ENCODE data around the gene TRPC6. TPM values are rescaled to one million over a fixed set of nuclear protein-coding genes. Genes with fewer than 3 reads are reported as not detected.

TRPC6 gene
- total RNA-seq, 1 donor from 2014 or later: 0.05 TPM

DNA sequence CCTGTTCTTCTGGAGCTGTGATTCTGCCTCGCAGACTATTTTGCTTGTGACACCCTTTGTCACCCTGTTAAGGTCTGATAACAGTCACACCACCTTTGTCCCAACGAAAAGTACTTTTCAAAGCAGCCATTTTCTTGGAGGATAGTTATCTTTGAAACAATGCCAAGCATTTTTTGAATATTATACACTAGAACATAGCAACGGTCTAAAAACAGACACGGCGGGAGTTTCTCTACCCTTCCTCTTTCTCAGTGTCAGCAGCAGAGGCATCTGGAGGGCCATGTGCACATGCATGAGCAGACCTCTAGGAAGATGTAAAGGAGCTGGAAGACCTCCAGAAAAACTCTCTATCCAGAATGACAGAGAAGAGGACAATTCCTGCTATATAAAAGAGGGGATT is 86.5 kb downstream of the TRPC6 start:
- Mint-ChIP-seq H3K27ac (no peak overlapping the region), H3K27me3 (no peaks in the 10 kb centered on the region), H3K4me1 (ENCODE audit: low read depth) (no peaks in the 10 kb centered on the region), H3K36me3 (ENCODE audit: insufficient read depth) (no peaks in the 10 kb centered on the region), H3K4me3 (ENCODE audit: low read depth) (no peak overlapping the region), H3K9me3 (ENCODE audit: low read depth) (no peaks in the 10 kb centered on the region)
- DNase-seq (ENCODE audit: low spot score, unreplicated experiment): no peak
- TF ChIP-seq, protein P1, sequence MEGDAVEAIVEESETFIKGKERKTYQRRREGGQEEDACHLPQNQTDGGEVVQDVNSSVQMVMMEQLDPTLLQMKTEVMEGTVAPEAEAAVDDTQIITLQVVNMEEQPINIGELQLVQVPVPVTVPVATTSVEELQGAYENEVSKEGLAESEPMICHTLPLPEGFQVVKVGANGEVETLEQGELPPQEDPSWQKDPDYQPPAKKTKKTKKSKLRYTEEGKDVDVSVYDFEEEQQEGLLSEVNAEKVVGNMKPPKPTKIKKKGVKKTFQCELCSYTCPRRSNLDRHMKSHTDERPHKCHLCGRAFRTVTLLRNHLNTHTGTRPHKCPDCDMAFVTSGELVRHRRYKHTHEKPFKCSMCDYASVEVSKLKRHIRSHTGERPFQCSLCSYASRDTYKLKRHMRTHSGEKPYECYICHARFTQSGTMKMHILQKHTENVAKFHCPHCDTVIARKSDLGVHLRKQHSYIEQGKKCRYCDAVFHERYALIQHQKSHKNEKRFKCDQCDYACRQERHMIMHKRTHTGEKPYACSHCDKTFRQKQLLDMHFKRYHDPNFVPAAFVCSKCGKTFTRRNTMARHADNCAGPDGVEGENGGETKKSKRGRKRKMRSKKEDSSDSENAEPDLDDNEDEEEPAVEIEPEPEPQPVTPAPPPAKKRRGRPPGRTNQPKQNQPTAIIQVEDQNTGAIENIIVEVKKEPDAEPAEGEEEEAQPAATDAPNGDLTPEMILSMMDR (IDR thresholded peaks at IDR 0.05; ENCODE audit: unreplicated experiment): no peak

DNA sequence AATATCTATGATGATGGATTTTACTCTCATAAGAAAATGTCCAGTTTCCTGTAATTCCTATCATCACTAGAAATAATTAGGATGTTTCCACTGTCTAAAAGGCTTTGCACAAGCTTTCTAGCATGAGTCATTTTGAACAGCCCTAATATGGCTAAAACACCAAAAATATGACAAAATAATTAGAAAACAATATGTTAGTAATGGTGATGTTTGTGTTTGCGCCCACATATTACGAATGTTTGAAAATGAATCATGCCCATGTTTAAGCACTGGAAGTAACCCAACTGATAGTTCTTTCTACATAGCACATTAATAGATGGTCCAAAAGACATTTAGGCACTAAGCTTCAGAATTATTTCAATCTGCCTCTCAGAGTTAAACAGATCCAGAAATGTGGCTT is 96.0 kb downstream of the TRPC6 start:
- Mint-ChIP-seq H3K4me1 (ENCODE audit: low read depth) (no peaks in the 10 kb centered on the region), H3K4me3 (ENCODE audit: low read depth) (no peak overlapping the region), H3K9me3 (ENCODE audit: low read depth) (no peaks in the 10 kb centered on the region), H3K27ac (no peak overlapping the region), H3K27me3 (no peaks in the 10 kb centered on the region), H3K36me3 (ENCODE audit: insufficient read depth) (no peaks in the 10 kb centered on the region)
- no peak for DNase-seq (ENCODE audit: low spot score, unreplicated experiment)
- TF ChIP-seq, protein P1 (IDR thresholded peaks at IDR 0.05; ENCODE audit: unreplicated experiment): no peak

DNA sequence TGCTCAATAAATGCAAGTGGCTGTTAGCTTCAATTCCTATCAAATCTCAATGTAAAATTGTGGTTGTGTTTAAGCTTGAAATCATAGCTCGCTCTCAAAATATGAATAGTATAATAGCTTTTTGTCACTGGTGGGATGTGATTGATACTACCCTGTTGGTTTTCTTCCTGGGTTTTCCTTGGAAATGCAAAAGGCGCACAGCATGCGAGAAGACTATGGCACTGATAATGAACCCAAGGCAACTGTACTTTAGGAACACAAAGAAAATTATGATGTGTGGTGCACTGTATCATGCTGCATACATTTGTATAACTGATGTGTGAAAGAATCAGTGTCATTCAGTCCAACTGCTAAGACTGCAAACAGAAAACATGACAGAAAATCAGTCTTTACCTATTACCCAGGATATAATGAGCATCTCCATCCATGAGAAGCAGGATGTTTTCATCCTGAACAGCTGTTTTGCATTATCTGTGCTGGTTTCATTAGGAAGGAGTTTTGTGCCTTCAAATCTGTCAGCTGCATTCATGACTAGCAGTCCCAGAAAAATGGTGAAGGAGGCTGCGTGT is 101.2 kb downstream of the TRPC6 start:
- TF ChIP-seq, protein P1 (IDR thresholded peaks at IDR 0.05; ENCODE audit: unreplicated experiment): no peak
- no peak overlapping the region for H3K4me3 Mint-ChIP-seq (ENCODE audit: low read depth)
- no peak for DNase-seq (ENCODE audit: low spot score, unreplicated experiment)
- H3K27me3 Mint-ChIP-seq: no peaks in the 10 kb centered on the region
- H3K9me3 Mint-ChIP-seq (ENCODE audit: low read depth): no peaks in the 10 kb centered on the region
- no peaks in the 10 kb centered on the region for H3K36me3 Mint-ChIP-seq (ENCODE audit: insufficient read depth)
- no peaks in the 10 kb centered on the region for H3K4me1 Mint-ChIP-seq (ENCODE audit: low read depth)
- H3K27ac Mint-ChIP-seq: no peak overlapping the region

DNA sequence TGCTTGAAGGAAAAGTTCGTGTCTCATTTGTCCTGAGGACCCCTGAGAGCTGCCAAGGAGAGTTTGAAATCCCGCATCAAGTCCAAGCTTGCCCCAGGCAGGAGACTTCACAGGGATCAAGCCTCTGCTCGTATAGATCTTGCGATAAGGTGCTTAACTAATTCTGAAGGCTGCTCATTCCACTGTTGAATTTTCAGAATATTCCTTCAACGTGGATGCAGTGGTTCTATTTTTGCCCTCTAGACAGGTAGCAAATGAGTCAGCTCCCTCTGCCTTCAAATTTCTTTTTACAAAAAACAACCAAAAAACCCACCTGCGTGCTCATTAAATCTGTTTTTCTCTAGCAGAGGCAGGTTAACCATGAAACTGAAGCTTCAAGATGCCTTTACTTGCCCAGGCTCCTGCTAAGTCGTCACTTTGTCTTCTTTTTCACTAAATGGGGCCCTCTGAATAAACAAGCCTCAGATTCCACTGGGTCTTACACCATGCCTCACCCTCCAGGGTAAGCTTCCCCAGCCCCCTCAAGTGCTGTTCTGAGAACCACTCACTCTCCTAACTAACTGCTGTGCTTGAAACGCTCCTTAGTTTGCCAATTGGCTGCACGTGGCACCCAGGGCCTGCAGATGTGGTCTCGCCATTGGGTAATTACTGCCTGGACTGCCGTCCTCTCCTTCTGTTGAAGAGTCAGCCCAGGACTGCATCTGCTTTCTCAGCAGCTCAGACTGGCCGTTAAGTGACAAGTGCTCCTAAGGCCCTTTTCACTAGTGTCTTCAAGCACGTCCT is 105.0 kb downstream of the TRPC6 start:
- no peaks in the 10 kb centered on the region for H3K9me3 Mint-ChIP-seq (ENCODE audit: low read depth)
- H3K4me3 Mint-ChIP-seq (ENCODE audit: low read depth): no peak overlapping the region
- H3K27me3 Mint-ChIP-seq: no peaks in the 10 kb centered on the region
- no peak for DNase-seq (ENCODE audit: low spot score, unreplicated experiment)
- H3K27ac Mint-ChIP-seq: no peak overlapping the region
- no peaks in the 10 kb centered on the region for H3K36me3 Mint-ChIP-seq (ENCODE audit: insufficient read depth)
- TF ChIP-seq, protein P1 (IDR thresholded peaks at IDR 0.05; ENCODE audit: unreplicated experiment): no peak
- H3K4me1 Mint-ChIP-seq (ENCODE audit: low read depth): no peaks in the 10 kb centered on the region

DNA sequence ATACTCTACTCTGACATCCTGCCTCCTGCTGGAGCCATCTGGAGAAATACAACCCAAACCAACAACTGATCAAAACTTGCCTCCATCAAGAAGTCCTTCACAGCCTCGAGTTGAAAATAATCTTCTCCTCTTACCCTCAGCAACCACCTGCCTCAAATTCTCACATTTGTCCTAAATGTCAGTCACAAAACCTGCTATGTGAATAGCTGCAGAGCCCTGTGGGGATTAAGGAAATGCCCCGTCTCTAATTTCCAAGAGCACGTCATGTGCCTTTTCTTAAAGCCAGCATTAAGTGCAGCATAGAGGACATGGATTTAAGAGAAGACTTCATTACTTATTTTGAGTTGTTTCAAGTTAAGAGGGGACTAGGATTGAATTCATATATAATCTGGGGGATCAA is 105.9 kb downstream of the TRPC6 start:
- TF ChIP-seq, protein P1 (IDR thresholded peaks at IDR 0.05; ENCODE audit: unreplicated experiment): no peak
- Mint-ChIP-seq H3K4me3 (ENCODE audit: low read depth) (no peak overlapping the region), H3K27ac (no peak overlapping the region), H3K9me3 (ENCODE audit: low read depth) (no peaks in the 10 kb centered on the region), H3K4me1 (ENCODE audit: low read depth) (no peaks in the 10 kb centered on the region), H3K27me3 (no peaks in the 10 kb centered on the region), H3K36me3 (ENCODE audit: insufficient read depth) (no peaks in the 10 kb centered on the region)
- no peak for DNase-seq (ENCODE audit: low spot score, unreplicated experiment)
